ENCODE measurements around the gene EIF1AD.

EIF1AD gene

DNA sequence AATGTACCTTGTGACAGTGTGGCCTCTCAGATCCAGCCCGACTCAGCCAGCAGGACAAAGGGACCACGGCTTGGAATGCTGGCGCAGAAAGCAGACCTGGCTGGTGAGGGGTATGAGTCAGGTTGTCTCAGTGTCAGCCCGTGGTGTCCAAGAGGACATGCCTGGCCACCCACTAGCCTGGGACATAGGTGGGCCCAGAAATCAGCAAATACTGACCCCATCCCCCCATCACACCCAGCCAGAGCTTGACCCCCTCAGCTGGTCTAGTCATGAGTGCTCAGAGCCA, 4.9 kb upstream of the EIF1AD start:
- H3K27ac ChIP-seq: no peak overlapping the region
- TF ChIP-seq CTCF (conservative IDR thresholded peaks at IDR 0.05): no peak
- TF ChIP-seq ZFX (IDR thresholded peaks at IDR 0.05): no peak

GRCh38 chr11:66006134-66006890, 4.4 kb upstream of the EIF1AD start:
- no peak for TF ChIP-seq CTCF (conservative IDR thresholded peaks at IDR 0.05)
- no peak for TF ChIP-seq ZFX (IDR thresholded peaks at IDR 0.05)
- H3K27ac ChIP-seq: no peak overlapping the region

GRCh38 chr11:66004186-66004585, 2.2 kb upstream of the EIF1AD start:
- peak overlapping the region; percentile 84 for H3K27ac ChIP-seq

GRCh38 chr11:66003291-66003690, 1.3 kb upstream of the EIF1AD start:
- peak overlapping the region; percentile 84 for H3K27ac ChIP-seq
- TF ChIP-seq ZFX (IDR thresholded peaks at IDR 0.05) (no peak), CTCF (conservative IDR thresholded peaks at IDR 0.05) (no peak)

More at GRCh38 chr11:66004186-66004585, 2.2 kb upstream of the EIF1AD start:
- TF ChIP-seq CTCF (conservative IDR thresholded peaks at IDR 0.05): no peak

DNA sequence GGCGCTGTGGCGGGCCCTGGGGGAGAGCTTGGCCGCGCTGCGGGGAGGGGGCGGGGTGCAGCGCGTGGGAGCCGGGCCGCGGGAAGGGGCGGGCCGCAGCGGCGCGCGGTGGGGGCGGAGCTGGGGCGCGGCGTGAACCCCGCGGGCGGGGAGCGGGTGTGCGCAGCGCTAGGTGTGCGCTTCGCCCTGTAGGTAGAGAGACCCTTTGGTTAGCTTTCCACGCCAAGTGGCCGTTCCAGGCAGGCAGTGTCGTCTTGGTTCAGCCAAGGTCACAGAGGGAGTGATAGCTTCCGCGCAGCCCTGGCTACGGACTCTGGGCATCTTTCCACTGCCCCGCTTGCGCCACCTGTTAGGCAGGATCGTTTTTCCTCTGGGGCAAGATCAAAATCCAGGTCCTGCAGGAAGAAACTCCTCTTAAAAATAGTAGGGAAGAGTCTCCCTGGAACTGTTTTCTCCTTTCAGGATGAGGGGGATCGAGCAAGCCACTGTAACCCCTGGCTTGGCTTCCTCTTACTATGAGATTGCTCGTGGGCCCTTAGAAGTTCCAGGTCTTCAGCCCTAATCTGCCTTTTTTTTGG, 780 bp upstream of the EIF1AD start:
- H3K27ac ChIP-seq: peak overlapping the region; percentile 84
- no peak for TF ChIP-seq CTCF (conservative IDR thresholded peaks at IDR 0.05)

GRCh38 chr11:65997286-65997685, 4.7 kb downstream of the EIF1AD start:
- no peak overlapping the region for H3K27ac ChIP-seq
- TF ChIP-seq ZFX (IDR thresholded peaks at IDR 0.05) (no peak), CTCF (conservative IDR thresholded peaks at IDR 0.05) (no peak)

GRCh38 chr11:65992056-65992455, 9.9 kb downstream of the EIF1AD start:
- no peak for TF ChIP-seq CTCF (conservative IDR thresholded peaks at IDR 0.05)
- no peak for TF ChIP-seq ZFX (IDR thresholded peaks at IDR 0.05)
- no peak overlapping the region for H3K27ac ChIP-seq

Measured in C4-2B (cell line).